Measurements from ENCODE around the gene MTUS2.

DNA sequence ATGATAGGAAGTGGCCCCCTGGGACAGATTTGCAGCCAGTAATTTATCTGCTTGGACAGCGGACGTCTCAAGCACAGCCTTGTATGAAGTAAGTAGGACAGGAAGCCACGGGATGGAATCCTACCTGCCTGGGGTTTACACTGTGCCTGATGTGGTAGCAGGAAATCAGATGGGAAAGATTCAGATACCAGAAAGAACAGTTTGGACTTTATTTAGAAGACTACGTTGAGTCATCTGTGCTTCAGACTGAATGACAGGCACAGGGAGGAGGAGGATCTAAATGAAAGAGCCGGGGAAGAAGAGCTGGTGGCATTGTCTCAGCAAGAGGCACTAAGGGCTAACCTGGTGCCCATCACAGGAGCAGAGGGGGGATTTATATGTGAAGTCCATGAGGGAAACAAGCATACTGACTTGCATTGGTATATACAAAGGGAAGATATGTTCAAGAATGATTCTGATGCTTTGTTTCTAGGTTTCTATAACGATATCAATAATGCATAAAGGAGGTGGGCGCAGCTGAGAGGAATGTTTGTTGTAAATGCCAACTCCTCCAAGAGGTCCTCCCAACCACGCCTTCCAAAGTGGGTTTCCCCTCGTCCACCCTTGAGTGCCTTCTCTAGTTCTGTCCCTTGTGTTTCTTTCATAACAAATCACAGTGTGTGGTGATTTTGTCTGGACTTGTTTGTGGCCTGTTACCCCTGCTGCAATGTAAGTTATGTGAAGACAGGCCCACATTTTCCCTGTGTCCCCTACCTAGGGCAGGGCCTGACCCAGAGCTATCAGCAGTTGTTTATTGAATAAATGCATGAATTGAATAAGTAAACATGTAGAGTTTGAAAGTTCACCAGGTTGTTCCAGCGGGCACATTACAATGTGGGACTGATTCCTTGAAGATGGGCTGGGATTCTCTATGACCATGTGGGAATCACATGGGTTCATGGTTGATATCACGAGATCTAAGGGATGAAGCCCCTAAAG, 446.9 kb downstream of the MTUS2 start:
- TF ChIP-seq POLR2AphosphoS5 (IDR thresholded peaks at IDR 0.05) (no peak), POLR2A (IDR thresholded peaks at IDR 0.05) (no peak), CTCF (IDR thresholded peaks at IDR 0.05) (no peak), EP300 (IDR thresholded peaks at IDR 0.05) (no peak)

Data from suprapubic skin (tissue), 4 donors.